Upper lobe of left lung (tissue), 4 donors: ENCODE data around the gene TLK1.

Experiments
- EP300 ChIP-seq, 4 donors: sonication (generic); formaldehyde crosslinking; IDR thresholded peaks; one replicate each; pipeline ENCODE4 v1.5.1; 2017; ENCODE audit warnings: antibody characterized with exemption in 4 of 4, control low read depth in 2 of 4
- POLR2A ChIP-seq, 4 donors: fragments of 450-650 bp; IDR thresholded peaks; one replicate each; pipeline ENCODE4 v1.5.1; 2016 to 2017; ENCODE audit warnings: antibody characterized with exemption in 4 of 4, mild to moderate bottlenecking in 2 of 4
- POLR2AphosphoS5 ChIP-seq, 2 donors: sonication (generic); formaldehyde crosslinking; IDR thresholded peaks; one replicate each; pipeline ENCODE4 v1.5.1; 2017; ENCODE audit warnings: antibody characterized with exemption in 2 of 2
- TF ChIP-seq, protein P1 (sequence below), 6 experiments: fragments of 450-650 bp in 4 of 6; fragments of 200-600 bp in 2 of 6; sonication (generic) in 2 of 6; IDR thresholded peaks; one replicate each; pipeline ENCODE4 v1.5.1; 2016 to 2019; ENCODE audit warnings: antibody characterized with exemption in 6 of 6

DNA sequence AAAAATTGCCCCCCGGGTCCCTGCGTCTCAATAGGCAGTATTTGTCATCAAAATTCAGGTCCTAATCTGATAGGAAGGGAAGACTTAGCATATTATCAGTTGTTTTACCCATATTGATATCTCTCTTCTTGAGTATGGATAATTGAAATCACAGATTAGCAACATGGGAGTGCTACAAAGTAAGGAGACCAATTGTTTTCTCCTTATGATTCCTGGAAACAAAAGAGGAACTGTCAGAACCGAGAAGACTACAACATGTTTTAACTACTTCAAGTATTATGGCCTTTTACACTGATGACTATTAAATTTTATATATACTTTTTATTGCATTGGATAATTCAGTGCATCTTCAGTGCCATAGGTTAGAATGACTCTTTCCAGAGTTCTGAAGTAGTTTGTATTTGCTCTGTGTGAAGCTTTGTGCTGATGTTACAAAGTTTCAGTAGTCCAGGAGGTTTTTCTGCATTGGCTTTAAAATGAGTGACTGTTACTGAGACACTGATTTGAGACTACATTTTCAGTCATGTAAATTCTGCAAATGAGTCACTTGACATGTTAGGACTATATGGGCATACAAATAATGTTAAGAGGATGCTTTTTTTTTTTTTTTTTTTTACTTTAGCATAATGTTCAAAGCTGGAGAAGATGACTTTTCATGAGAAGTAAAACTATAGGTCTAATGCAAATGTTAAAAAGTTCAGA, 19.7 kb upstream of the TLK1 start:
- TF ChIP-seq, protein P1, sequence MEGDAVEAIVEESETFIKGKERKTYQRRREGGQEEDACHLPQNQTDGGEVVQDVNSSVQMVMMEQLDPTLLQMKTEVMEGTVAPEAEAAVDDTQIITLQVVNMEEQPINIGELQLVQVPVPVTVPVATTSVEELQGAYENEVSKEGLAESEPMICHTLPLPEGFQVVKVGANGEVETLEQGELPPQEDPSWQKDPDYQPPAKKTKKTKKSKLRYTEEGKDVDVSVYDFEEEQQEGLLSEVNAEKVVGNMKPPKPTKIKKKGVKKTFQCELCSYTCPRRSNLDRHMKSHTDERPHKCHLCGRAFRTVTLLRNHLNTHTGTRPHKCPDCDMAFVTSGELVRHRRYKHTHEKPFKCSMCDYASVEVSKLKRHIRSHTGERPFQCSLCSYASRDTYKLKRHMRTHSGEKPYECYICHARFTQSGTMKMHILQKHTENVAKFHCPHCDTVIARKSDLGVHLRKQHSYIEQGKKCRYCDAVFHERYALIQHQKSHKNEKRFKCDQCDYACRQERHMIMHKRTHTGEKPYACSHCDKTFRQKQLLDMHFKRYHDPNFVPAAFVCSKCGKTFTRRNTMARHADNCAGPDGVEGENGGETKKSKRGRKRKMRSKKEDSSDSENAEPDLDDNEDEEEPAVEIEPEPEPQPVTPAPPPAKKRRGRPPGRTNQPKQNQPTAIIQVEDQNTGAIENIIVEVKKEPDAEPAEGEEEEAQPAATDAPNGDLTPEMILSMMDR (IDR thresholded peaks at IDR 0.05) = no peak
- TF ChIP-seq POLR2A (IDR thresholded peaks at IDR 0.05) = no peak
- TF ChIP-seq EP300 (IDR thresholded peaks at IDR 0.05) = no peak
- no peak for TF ChIP-seq POLR2AphosphoS5 (IDR thresholded peaks at IDR 0.05)
